NCI-H226 (cell line): ENCODE data around the gene ANKRD29.
A peak's percentile ranks its signal among the peaks of the same experiment; 100 is the strongest.

Experiments used
- DNase-seq: peaks from one replicate; pipeline ENCODE4 v3.0.0-alpha.2; 2015

ANKRD29 gene

GRCh38 chr18:23683671-23684070 lies 21.0 kb upstream of the ANKRD29 start:
- peak; percentile 56 for DNase-seq

- DNase-seq = no peak
Measured at GRCh38 chr18:23683155-23683554, 20.4 kb upstream of the ANKRD29 start.

DNA sequence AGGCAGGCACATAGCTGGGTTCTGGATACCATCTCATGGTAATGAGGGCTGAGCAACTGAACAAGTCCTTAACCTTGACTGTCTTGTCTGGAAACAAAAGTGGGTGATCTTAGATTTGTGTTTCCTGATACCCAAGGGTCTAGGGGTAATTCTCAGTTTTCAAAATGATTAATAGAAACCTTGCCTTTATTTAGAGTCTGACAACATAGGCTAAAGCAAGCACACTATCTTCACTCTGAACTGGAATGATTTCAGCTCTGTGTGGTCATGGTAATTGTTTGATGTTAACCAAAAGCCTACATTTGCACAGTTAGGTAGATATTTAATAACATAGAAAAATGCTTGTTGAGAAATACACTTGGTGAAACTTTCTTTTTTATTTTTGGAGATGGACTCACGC lies 19.8 kb upstream of the ANKRD29 start:
- no peak for DNase-seq

GRCh38 chr18:23682045-23682444 lies 19.3 kb upstream of the ANKRD29 start:
- DNase-seq = peak; percentile 53

DNA sequence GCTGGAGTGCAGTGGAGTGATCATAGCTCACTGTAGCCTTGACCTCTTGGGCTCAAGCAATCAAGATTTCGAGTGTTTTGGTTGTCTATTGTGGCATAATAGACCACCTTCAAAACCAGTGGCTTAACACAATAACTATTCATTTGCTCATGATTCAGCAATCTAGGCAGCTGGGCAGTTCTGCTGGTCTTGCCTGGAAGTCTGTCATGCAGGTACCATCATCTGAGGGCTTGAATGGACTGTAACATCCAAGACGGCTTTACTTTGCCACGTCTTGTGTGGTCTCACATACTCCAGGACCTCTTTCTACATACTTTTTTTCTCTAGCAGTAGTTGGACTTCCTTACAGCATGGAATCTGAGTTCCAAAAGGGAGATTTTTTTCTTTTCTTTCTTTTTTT lies 13.2 kb upstream of the ANKRD29 start:
- DNase-seq = no peak

DNA sequence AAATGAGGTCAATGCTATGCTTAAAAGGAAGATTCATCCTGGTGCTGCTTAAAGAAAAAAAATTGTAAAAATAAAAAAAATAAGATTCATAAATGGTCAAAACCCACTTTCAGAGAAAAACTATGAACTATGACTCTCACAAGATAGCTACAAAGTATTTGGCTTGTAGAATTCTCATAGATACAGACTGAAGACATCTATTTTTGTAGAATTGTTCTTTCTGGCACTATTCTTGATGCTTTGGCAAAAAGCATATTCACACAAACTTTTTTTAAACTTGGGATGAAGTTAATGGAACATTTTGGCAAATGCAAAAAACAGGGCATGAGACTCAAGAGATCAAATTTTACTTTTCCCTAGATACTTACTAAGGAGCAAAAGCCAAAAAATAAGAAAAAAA lies 12.5 kb upstream of the ANKRD29 start:
- DNase-seq = no peak

GRCh38 chr18:23673725-23674124 lies 11.0 kb upstream of the ANKRD29 start:
- no peak for DNase-seq

DNA sequence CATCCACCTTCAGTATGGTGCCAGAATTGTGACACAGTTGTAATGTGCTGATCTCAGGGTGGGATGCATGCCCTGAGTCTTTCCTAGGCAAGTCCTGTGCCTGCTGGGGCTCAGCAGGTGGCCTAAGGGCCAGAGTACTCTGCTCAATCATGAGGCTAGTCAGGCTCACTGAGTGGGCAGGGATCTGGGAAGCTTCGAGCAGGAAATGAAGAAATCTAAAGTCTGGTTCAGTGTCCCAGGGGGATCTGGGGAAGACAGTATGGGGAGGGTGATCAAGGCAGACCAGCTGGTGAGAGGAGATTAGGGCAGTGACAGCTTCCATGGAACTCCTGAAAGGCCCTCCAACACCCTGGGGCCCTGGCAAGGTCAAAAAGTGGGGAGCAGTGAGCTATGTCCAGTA lies 8.9 kb upstream of the ANKRD29 start:
- DNase-seq = no peak

DNA sequence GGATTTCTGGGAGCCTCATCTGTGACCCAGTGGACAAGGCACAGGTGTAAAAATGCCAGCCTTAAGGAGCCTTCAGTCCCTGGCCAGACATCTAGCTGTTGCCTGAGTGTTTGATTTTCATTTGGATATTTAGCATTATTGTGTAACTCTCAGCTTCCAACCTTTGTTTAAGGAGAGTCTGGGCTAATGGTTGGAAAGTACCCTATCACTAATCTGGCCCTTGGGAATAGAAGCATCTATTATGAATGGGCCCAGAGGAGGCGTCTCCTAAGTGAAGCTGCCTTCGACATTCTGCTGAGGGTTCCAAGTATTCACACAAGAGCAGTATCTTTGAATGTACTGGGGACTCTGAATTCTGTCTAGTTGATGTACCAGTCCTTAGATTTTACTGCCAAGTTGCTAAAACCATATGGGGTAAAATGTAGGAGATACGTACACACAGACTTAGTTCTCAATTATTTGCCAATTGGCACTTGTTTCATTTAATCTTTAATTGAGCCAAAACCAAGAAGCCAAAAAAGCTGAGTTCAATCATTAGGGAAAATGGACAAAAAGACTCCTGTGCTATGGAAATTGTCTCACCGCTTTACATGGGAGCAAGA lies 7.2 kb upstream of the ANKRD29 start:
- DNase-seq = no peak

DNA sequence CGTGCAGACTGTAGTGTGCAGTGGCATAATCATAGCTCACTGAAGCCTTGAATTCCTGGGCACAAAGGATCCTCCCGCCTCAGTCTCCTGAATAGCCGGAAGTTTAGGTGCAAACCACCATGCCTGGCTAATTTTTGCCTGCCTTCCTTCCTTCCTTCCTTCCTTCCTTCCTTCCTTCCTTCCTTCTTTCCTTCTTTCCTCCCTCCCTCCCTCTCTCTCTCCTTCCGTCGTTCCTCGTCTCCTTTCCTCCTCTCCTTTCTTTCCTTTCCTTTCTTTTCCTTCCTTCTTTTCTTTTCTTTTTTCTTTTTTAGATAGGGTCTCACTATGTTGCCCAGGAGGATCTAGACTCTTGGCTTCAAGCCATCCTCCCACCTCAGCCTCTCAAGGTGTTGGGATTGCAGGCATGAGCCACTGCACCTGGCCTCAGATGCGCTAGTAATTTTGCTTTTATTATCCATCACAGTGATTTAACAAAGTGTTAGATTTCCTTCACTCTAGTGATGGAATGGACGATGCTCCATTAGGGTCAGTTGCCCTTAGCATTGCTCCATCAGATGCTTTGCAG lies 6.6 kb upstream of the ANKRD29 start:
- no peak for DNase-seq

- no peak for DNase-seq
Measured at GRCh38 chr18:23668731-23669130, 6.0 kb upstream of the ANKRD29 start.

- DNase-seq = no peak
Measured at GRCh38 chr18:23667114-23667513, 4.4 kb upstream of the ANKRD29 start.

- DNase-seq = no peak
Measured at GRCh38 chr18:23664674-23665073, 2.0 kb upstream of the ANKRD29 start.

GRCh38 chr18:23661735-23662308 lies 889 bp downstream of the ANKRD29 start:
- no peak for DNase-seq

DNA sequence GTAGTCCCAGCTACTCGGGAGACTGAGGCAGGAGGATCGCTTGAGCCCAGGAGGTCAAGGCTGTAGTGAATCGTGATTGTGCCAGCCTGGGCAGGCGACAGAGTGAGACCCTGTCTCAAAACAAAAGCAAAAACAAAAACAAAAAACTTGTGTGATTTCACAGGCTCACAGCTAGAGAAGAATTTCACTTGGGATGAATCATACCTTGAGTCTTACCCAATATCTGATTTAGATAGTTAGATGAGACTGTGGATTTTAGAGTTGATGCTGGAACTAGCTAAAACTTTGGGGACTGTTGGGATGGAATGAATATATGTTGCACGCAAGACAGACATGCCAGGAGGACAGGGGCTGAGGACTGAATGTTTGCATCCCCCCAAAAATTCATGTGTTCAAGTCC lies 4.4 kb downstream of the ANKRD29 start:
- peak; percentile 42 for DNase-seq

- DNase-seq = no peak
Measured at GRCh38 chr18:23652232-23652631, 10.5 kb downstream of the ANKRD29 start.

DNA sequence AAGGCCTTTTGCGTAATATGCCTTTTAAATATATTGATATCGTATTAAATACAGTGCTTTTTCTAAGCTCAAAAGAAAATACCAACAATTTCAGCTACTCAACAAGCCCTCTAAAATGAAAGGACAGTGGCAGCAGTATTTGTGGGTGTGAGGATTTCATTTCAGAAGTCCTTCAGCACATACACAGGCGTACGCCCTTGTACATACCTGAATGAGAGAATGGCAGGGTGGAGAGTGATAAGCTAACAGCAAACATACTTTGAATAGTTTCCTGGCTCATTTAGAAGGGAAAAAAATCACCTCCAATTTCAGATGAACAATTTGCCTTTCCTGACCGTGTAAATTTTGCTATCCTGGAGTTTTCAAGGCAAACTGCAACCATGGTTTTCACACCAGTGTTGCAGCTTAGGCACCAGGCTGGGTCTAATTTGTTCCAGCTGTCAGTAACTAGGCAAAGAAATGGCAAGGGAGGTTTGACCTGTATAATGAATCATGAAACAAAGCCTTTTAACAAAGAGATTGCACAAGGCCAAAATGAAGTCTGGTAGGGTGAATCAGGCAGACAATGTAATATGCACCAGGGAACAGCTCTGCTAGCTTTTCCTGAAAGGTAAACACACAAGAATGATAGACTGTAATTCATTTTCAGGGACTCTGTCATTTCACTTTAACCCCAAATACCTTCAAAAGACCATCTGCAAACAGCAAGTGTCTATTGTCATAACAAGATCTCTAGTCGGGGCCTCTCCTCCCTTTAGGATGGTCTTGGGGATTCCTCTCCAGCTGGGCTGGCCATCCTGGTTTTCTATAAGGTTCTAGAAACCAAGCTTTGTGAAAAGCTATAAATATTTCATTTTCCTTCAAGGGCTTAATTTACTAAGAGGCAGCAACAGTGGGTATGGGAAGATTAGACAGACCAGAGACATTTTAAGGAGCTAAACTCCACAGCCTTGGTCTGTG lies 11.5 kb downstream of the ANKRD29 start:
- DNase-seq = peak; percentile 87

- no peak for DNase-seq
Measured at GRCh38 chr18:23648940-23649607, 13.6 kb downstream of the ANKRD29 start.

DNA sequence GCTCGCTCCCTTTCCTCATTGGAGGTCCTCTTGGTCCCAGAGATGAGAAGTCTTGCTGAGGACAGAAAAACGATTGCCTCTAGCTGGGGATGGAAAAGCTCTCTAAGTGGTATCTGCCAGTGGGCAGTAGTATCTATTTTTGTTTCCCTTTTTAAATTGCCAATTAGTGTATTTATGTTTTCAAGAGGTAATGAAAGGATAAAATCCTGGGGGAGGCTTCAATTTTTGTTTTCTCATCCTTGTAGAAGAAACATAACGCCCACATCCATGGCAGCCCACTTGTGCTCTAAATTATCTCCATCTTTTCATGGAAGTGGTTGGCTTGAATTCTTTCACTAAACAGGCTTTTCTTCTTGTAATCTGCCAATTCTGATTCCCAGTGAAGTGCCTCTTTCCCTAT lies 14.3 kb downstream of the ANKRD29 start:
- DNase-seq = no peak

DNA sequence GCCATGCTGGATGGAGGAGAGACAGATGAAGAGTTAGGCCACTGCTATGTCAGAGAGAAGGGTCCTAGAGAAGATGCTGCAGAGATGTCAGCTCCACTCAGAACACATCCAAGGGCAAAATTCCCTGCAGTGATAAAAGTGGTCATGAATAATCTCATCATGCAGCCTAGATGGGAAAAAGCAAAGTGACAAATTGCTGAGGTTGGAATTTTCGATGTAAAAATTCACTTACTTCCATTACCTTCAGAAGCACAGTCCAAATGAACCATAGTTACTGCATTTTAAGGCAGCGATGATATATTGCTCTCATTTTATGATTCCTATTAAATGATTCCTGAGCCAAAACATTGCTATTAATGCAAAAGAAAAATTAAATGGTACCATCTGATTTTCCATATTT lies 16.4 kb downstream of the ANKRD29 start:
- no peak for DNase-seq

DNA sequence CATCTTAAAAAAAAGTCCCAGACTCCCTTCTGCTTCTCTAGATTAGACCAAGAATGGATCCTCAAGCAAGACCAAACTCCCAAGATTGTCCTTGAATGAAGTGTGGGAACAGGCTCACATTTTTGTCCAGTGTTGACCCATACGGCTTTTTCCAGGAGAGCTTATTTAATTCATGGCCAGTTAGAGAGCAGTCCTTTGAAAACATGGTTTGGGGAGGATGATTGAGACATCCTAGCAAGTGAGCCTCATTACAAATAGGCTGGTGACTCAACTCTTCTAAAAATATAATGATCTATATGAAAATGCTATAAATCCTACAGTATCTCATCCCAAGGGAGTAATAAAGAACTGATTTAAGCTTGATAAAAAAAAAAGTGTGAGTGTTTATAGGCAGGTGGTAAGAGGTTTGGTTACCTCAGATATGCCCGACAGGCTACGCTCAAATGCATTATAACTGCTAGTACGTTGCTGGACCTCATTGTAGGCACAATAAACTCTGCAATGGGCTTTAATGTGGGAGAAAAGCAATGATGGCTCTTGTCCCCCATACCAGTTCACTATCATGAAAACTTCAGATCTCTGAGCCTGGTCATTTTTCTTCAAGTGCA lies 17.0 kb downstream of the ANKRD29 start:
- DNase-seq = no peak

GRCh38 chr18:23643815-23644490 lies 18.8 kb downstream of the ANKRD29 start:
- no peak for DNase-seq
